ENCODE results near the gene ACRBP.

The ACRBP gene

GRCh38 chr12:6641131-6641530 lies 6.1 kb downstream of the ACRBP start:
- Histone ChIP-seq H3K9me3 (ENCODE audit: insufficient read depth, low read length, severe bottlenecking) (no peaks in the 10 kb centered on the region), H2AFZ (ENCODE audit: low read depth, low read length) (no peak overlapping the region), H3K79me2 (ENCODE audit: insufficient read depth, low read length) (no peaks in the 10 kb centered on the region), H3K4me3 (ENCODE audit: low read depth in 1 of 2, low read length in 2 of 2) (no peak overlapping the region), H4K20me1 (ENCODE audit: insufficient read depth, low read length) (peaks cover 1% of the 10 kb centered on the region; the same call in 1 of the 2 replicates), H3K36me3 (ENCODE audit: insufficient read depth, low read length) (no peaks in the 10 kb centered on the region), H3K4me1 (ENCODE audit: insufficient read depth, low read length) (peaks cover 4% of the 10 kb centered on the region), H3K4me2 (ENCODE audit: insufficient read depth, low read length) (no peak overlapping the region), H3K9ac (ENCODE audit: low read depth, low read length) (no peak overlapping the region), H3K27me3 (ENCODE audit: insufficient read depth, low read length, poor library complexity) (no peaks in the 10 kb centered on the region), H3K27ac (ENCODE audit: low read length) (no peak overlapping the region)
- DNase-seq: no peak
- TF ChIP-seq CTCF (IDR thresholded peaks at IDR 0.05; ENCODE audit: borderline replicate concordance, extremely low read depth, low read length, poor library complexity, severe bottlenecking) (no peak), EZH2 (IDR thresholded peaks at IDR 0.05; ENCODE audit: borderline replicate concordance, low read depth, low read length, severe bottlenecking) (no peak)
- no peak for ATAC-seq (ENCODE audit: insufficient read depth, low read depth)

GRCh38 chr12:6640497-6640896 lies 6.7 kb downstream of the ACRBP start:
- H3K4me1 ChIP-seq (ENCODE audit: insufficient read depth, low read length): peaks cover 10% of the 10 kb centered on the region
- TF ChIP-seq CTCF (IDR thresholded peaks at IDR 0.05; ENCODE audit: borderline replicate concordance, extremely low read depth, low read length, poor library complexity, severe bottlenecking): no peak
- no peak for TF ChIP-seq EZH2 (IDR thresholded peaks at IDR 0.05; ENCODE audit: borderline replicate concordance, low read depth, low read length, severe bottlenecking)
- no peak overlapping the region for H3K4me3 ChIP-seq (ENCODE audit: low read depth in 1 of 2, low read length in 2 of 2)
- no peak overlapping the region for H2AFZ ChIP-seq (ENCODE audit: low read depth, low read length)
- no peak overlapping the region for H3K9ac ChIP-seq (ENCODE audit: low read depth, low read length)
- DNase-seq (no peak), ATAC-seq (ENCODE audit: insufficient read depth, low read depth) (no peak)
- H3K27me3 ChIP-seq (ENCODE audit: insufficient read depth, low read length, poor library complexity): no peaks in the 10 kb centered on the region
- no peaks in the 10 kb centered on the region for H3K79me2 ChIP-seq (ENCODE audit: insufficient read depth, low read length)
- H3K27ac ChIP-seq (ENCODE audit: low read length): no peak overlapping the region
- H3K4me2 ChIP-seq (ENCODE audit: insufficient read depth, low read length): no peak overlapping the region
- no peaks in the 10 kb centered on the region for H3K9me3 ChIP-seq (ENCODE audit: insufficient read depth, low read length, severe bottlenecking)
- H3K36me3 ChIP-seq (ENCODE audit: insufficient read depth, low read length): no peaks in the 10 kb centered on the region
- peaks cover 3% of the 10 kb centered on the region; the same call in 1 of the 2 replicates for H4K20me1 ChIP-seq (ENCODE audit: insufficient read depth, low read length)

GRCh38 chr12:6639151-6639801 lies 8.0 kb downstream of the ACRBP start:
- no peak overlapping the region for H3K27ac ChIP-seq (ENCODE audit: low read length)
- no peak overlapping the region for H3K4me2 ChIP-seq (ENCODE audit: insufficient read depth, low read length)
- H3K9ac ChIP-seq (ENCODE audit: low read depth, low read length): no peak overlapping the region
- no peaks in the 10 kb centered on the region for H3K27me3 ChIP-seq (ENCODE audit: insufficient read depth, low read length, poor library complexity)
- no peak overlapping the region for H2AFZ ChIP-seq (ENCODE audit: low read depth, low read length)
- DNase-seq (no peak), ATAC-seq (ENCODE audit: insufficient read depth, low read depth) (no peak)
- no peaks in the 10 kb centered on the region for H3K79me2 ChIP-seq (ENCODE audit: insufficient read depth, low read length)
- H4K20me1 ChIP-seq (ENCODE audit: insufficient read depth, low read length): peaks cover 3% of the 10 kb centered on the region; the same call in 1 of the 2 replicates
- TF ChIP-seq CTCF (IDR thresholded peaks at IDR 0.05; ENCODE audit: borderline replicate concordance, extremely low read depth, low read length, poor library complexity, severe bottlenecking) (no peak), EZH2 (IDR thresholded peaks at IDR 0.05; ENCODE audit: borderline replicate concordance, low read depth, low read length, severe bottlenecking) (no peak)
- no peaks in the 10 kb centered on the region for H3K9me3 ChIP-seq (ENCODE audit: insufficient read depth, low read length, severe bottlenecking)
- no peaks in the 10 kb centered on the region for H3K36me3 ChIP-seq (ENCODE audit: insufficient read depth, low read length)
- no peak overlapping the region for H3K4me3 ChIP-seq (ENCODE audit: low read depth in 1 of 2, low read length in 2 of 2)
- peaks cover 17% of the 10 kb centered on the region for H3K4me1 ChIP-seq (ENCODE audit: insufficient read depth, low read length)

All from DND-41 (cell line).